Measurements from ENCODE around the gene CDC42. TPM values are rescaled to one million over a fixed set of nuclear protein-coding genes. Genes with fewer than 3 reads are reported as not detected.

CDC42 gene
- total RNA-seq, 1 donor from 2014 or later: 151 TPM

DNA sequence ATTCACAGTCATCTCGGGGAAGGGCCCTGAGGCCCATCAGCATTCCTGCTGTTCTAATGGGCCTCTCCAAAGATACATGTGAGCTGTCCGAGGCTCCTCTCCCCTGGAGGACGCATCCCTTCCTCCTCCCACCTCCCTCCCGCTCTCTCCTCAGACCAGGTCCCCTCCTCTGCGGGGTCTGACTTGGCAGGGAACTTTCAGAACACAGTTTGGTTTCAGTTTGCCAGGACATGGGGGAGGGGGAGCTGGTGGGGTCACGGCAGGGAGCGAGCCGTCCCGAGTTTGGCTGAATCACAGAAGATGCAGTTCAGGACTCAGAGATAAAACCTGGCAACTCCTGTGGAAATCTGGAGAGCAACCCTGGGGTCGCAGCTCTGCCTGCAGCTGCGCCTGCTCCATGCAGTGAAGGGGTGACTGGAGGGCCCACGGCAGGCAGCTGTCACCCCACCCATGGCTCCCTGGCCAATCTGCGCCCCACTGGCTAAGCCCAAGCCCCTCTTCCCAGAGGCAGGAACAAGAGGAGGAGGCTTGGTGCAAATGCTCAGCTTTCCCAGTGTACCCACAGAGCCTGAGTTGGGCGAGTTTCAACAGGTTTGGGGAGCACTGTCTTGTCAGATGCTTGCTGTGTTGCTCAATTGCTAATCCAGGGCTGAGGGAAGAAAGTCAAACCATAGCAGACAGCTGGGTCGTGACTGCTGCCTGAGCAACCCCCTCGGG is 84.7 kb downstream of the CDC42 start:
- intact Hi-C loops (cut with DNase I): no loop called here
- DNase-seq (ENCODE audit: missing footprints) (peak; percentile 53), ATAC-seq (no peak)

DNA sequence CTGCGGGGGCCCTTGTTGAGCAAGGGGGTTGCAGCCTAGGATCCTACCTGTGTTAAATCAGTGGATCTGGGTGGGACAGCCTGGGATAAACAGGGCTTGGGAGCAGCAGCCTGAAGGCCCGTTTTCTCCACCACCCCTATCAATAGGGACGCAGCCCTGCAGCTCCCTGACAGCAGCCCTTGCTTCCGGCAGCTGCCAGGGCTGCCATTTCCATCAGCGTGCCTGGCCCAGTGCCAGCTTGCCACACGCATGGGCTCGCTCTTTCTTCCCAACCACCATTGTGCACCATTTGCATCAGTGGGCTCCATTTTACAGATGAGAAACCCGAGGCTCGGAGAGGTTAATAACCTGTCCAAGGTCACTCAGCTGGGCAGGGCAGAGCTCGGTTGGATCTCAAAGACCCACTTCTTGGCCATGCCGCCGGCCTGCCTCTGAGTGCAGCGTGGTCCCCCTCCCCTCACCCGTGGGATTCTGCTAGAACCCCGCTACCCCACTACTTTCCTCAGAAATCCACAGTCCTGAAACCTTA is 86.6 kb downstream of the CDC42 start:
- ATAC-seq: no peak
- DNase-seq (ENCODE audit: missing footprints): no peak
- intact Hi-C loops (cut with DNase I): no loop called here

- intact Hi-C loops (cut with DNase I): no loop called here
- no peak for ATAC-seq
- peak; percentile 58 for DNase-seq (ENCODE audit: missing footprints)
Observed at GRCh38 chr1:22139817-22140216, 87.3 kb downstream of the CDC42 start.

Other genes with a start within 250 kb of the CDC42 start
- not detected for gene LDLRAD2, start 240.4 kb upstream of the CDC42 start, total RNA-seq
- 269 TPM for gene HSPG2, start 115.4 kb upstream of the CDC42 start, total RNA-seq
- not detected for gene CELA3B, start 75.7 kb upstream of the CDC42 start, total RNA-seq
- gene CELA3A, start 51.1 kb upstream of the CDC42 start, total RNA-seq: not detected
- gene WNT4, start 90.4 kb downstream of the CDC42 start, total RNA-seq: not detected

Data from Right ventricle myocardium inferior (tissue), 1 donor.